Suppressor macrophage (primary cell): ENCODE results near the gene ELMO1.

Source experiments
- DNase-seq, 4 experiments: peaks; one replicate each; pipeline ENCODE4 v3.0.0-alpha.2; 2020 to 2022

ELMO1 gene

GRCh38 chr7:37267251-37267650, 181.4 kb downstream of the ELMO1 start:
- no peak for DNase-seq

DNA sequence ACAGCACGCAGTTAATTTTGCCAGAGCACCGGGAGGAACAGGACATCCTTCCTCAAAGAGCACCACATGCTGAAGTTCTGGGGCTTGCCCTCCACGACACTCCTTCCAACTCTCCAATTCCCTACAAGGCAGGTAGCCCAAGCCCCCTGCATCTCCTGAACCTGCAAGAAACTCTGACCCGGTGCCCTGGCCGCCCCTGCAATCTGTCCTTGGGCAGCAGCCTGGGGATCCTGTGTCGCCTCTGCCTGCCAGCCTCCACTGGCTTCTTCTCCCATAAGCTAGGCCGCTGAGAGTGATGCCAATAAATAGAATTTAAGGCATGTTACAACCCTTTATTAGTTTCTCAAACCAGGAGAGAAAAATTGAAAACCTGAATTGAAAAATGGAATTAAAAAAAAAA, 182.8 kb downstream of the ELMO1 start:
- no peak for DNase-seq

- peak in 2 of 4 experiments; percentile 22 to 27 for DNase-seq
Measured at GRCh38 chr7:37265006-37265405, 183.7 kb downstream of the ELMO1 start.

DNA sequence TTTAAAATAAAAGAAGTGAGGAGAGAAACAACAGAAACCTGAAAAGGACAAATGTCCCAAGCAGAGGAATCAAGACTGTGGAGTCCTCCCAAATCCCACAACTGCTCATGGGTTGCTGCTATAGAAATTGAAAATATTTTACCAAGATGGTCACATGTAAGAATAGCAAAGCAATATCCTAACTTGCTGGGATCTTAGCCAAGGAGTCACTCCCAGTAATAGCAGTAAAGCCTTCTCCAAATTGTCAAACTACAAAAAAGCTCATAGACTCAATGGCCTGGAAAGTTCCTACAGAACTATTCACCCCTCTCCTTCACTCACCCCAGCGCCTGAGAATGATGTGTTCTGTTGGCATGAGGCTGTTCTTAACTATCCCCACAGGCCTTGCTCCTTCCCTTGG, 186.5 kb downstream of the ELMO1 start:
- no peak for DNase-seq

GRCh38 chr7:37259319-37259821, 189.3 kb downstream of the ELMO1 start:
- peak; percentile 43 to 70 (median 54) for DNase-seq

- DNase-seq = no peak
Measured at GRCh38 chr7:37256631-37257030, 192.0 kb downstream of the ELMO1 start.

DNA sequence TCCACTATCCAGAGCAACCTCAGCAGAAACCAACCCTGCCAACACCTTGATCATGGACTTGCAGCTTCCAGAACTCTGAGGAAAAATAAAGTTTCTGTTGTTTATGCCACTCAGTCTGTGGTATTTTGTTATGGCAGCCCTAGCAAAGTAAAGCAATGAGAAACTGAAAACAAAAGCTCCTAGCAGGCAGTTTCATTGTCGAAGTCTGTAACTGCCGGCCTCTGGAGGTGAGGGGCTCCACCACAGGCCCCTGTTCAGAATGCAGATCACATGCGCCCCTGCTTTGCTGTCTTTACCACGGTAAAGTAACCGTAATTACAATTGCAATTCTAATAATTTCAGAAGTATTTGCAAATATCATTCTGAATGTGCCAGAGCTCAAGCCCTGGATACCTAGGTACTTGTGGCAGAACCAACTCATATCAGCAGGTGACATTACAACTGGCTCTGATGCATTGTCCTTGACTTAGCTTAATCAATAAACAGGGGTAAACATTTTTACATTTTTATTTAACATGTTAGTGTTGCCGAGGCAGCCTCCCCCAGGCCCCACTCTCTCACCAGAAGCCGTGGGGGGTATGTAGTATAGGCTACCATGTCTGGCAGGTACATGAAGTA, 193.2 kb downstream of the ELMO1 start:
- no peak for DNase-seq

- DNase-seq = peak in 2 of 4 experiments; percentile 4 to 20
Measured at GRCh38 chr7:37251222-37251621, 197.4 kb downstream of the ELMO1 start.

DNA sequence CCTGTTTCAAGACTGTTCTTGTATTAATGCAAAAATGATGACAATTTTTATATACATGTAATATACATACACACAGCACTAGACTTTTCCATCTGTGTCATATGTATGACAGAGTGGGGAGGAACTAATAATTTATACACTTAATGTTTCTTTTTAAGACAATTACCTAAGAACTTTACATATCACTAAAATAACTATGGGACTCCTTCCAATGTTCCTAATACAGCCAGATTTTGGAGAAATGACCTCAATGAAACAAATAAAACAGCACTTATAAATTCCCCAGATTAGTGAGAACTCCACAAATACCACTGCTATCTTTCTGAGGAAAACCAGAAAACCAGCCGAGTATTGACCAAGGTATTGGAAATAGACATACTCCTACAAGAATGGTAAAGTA, 199.4 kb downstream of the ELMO1 start:
- DNase-seq = no peak

GRCh38 chr7:37248396-37248861, 200.2 kb downstream of the ELMO1 start:
- no peak for DNase-seq

GRCh38 chr7:37247861-37248260, 200.8 kb downstream of the ELMO1 start:
- peak; percentile 32 to 70 (median 50) for DNase-seq

DNA sequence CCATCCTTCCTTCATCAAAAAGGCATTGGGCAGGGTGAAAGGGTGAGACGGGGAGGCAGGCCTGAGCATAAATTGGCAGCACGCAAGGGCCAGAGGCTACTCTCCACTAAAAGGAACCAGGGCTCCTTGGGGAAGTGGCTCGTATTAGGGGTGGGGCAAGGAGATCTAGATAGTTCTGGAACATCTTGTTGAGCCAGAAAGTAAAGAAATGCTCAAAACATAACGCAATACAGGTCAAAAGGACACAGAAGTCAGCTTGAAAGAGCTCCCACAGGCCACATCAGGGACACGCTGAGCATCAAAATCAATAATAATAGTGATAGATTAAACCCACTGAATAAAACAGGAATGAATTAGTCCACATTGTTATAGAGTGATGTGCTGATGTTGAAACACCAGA, 203.1 kb downstream of the ELMO1 start:
- DNase-seq = peak in 2 of 4 experiments; percentile 14 to 38

DNA sequence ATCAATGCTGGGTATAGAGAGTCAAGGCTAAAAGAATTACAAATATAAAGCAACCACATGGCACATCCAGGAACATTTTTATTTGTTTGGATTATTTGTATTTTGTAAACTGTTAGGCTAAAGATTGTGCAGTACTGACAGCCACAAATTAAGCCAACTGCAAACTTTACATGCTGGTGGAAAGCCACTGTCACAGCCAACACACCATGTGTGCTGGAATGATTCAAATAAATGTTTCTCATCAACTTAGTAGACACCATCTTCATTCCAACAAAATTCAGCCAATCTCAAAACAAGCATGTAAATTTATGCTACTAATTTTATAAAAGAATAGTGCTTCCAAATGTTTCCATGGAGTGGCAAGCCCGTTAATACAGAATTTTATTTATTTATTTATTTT, 211.8 kb downstream of the ELMO1 start:
- DNase-seq = no peak

GRCh38 chr7:37235813-37236212, 212.9 kb downstream of the ELMO1 start:
- no peak for DNase-seq

DNA sequence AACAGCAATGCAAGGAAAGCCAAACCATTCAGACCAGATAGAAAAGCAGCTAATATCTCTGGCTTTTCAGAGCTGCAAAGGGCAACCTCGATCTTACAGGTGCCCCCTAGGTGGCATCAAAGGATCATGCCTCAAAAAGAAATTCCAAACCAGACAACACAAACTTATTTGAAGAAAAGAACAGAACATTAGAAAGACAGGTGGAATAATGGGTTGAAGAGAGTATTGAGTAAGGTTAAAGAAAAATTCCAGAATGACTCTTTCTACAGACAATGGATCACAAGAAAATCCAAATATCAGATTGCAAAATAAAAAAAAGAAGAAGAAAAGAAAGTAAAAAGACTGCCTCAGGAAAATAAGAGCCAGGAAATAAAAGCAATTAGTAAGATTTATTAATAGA, 213.7 kb downstream of the ELMO1 start:
- DNase-seq = peak; percentile 15 to 44 (median 38)

GRCh38 chr7:37234334-37234733, 214.3 kb downstream of the ELMO1 start:
- peak in 1 of 4 experiments; percentile 7 for DNase-seq

GRCh38 chr7:37231613-37232012, 217.1 kb downstream of the ELMO1 start:
- DNase-seq = no peak

- peak in 3 of 4 experiments; percentile 20 to 44 (median 20) for DNase-seq
Measured at GRCh38 chr7:37230221-37230620, 218.4 kb downstream of the ELMO1 start.

- DNase-seq = no peak
Measured at GRCh38 chr7:37229381-37229780, 219.3 kb downstream of the ELMO1 start.

GRCh38 chr7:37225285-37225969, 223.2 kb downstream of the ELMO1 start:
- DNase-seq = no peak

- DNase-seq = no peak
Measured at GRCh38 chr7:37224746-37225145, 223.9 kb downstream of the ELMO1 start.

GRCh38 chr7:37220664-37221063, 228.0 kb downstream of the ELMO1 start:
- peak; percentile 47 to 89 (median 76) for DNase-seq

- peak in 2 of 4 experiments; percentile 30 to 49 for DNase-seq
Measured at GRCh38 chr7:37218956-37219355, 229.7 kb downstream of the ELMO1 start.

- DNase-seq = no peak
Measured at GRCh38 chr7:37216923-37217322, 231.7 kb downstream of the ELMO1 start.
